Vagina (tissue), 2 donors: ENCODE results near the gene PDE11A.

Source experiments
- POLR2A ChIP-seq, 2 donors: fragments of 450-650 bp; IDR thresholded peaks; one replicate each; pipeline ENCODE4 v1.6.1; 2017; ENCODE audit warnings: antibody characterized with exemption in 2 of 2, mild to moderate bottlenecking in 2 of 2, moderate library complexity in 2 of 2
- POLR2AphosphoS5 ChIP-seq, 2 donors: sonication (generic); formaldehyde crosslinking; IDR thresholded peaks; one replicate each; pipeline ENCODE4 v1.9.0; 2017; ENCODE audit warnings: antibody characterized with exemption in 2 of 2, mild to moderate bottlenecking in 2 of 2, low read depth in 1 of 2; ENCODE audit not compliant: insufficient read depth in 1 of 2
- TF ChIP-seq, protein P1 (sequence below), 3 experiments: fragments of 450-650 bp in 2 of 3; fragments of 200-600 bp in 1 of 3; sonication (generic) in 1 of 3; IDR thresholded peaks; one replicate each; pipeline ENCODE4 v1.5.1; 2017 to 2019; ENCODE audit warnings: antibody characterized with exemption in 3 of 3, mild to moderate bottlenecking in 2 of 3, moderate library complexity in 2 of 3

DNA sequence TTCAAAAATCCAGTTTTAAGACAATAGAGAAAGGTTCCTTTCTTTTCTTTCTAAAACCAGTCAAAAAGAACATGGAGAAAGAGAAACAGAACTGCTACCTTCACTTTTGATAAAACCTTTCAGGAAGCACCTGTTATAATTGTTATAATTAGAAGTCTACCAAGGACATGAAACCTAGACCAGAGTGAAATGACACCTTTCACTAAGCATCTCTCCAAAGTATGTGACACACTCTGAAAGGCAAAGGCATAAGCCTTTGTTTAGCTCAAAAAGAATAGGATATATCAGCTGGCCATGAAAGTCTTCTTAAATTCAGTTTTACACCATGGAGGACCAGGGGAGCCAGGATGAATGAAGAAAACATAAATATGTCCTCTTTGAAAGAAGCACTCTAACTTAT is 20.9 kb upstream of the PDE11A start:
- TF ChIP-seq, protein P1, sequence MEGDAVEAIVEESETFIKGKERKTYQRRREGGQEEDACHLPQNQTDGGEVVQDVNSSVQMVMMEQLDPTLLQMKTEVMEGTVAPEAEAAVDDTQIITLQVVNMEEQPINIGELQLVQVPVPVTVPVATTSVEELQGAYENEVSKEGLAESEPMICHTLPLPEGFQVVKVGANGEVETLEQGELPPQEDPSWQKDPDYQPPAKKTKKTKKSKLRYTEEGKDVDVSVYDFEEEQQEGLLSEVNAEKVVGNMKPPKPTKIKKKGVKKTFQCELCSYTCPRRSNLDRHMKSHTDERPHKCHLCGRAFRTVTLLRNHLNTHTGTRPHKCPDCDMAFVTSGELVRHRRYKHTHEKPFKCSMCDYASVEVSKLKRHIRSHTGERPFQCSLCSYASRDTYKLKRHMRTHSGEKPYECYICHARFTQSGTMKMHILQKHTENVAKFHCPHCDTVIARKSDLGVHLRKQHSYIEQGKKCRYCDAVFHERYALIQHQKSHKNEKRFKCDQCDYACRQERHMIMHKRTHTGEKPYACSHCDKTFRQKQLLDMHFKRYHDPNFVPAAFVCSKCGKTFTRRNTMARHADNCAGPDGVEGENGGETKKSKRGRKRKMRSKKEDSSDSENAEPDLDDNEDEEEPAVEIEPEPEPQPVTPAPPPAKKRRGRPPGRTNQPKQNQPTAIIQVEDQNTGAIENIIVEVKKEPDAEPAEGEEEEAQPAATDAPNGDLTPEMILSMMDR (IDR thresholded peaks at IDR 0.05), result no peak
- TF ChIP-seq POLR2AphosphoS5 (IDR thresholded peaks at IDR 0.05; ENCODE audit: insufficient read depth in 1 of 2, low read depth in 1 of 2), result no peak
- no peak for TF ChIP-seq POLR2A (IDR thresholded peaks at IDR 0.05)
